Activated CD4-positive, alpha-beta T cell treated with anti-CD3 and anti-CD28 coated beads, Interleukin-2, amount 50 U/mL, for 1 hour (primary cell): ENCODE measurements around the gene ST7.
"Not testable (repeated sequence)": the region's sequence is repeated elsewhere in the genome, so short reads cannot be mapped to it uniquely, and the experiment has no call there.

Source experiments
- DNase-seq: peaks from one replicate; pipeline ENCODE4 v3.0.0-alpha.2; 2020

The ST7 gene

GRCh38 chr7:117101026-117101425, 147.7 kb downstream of the ST7 start:
- DNase-seq = no peak

DNA sequence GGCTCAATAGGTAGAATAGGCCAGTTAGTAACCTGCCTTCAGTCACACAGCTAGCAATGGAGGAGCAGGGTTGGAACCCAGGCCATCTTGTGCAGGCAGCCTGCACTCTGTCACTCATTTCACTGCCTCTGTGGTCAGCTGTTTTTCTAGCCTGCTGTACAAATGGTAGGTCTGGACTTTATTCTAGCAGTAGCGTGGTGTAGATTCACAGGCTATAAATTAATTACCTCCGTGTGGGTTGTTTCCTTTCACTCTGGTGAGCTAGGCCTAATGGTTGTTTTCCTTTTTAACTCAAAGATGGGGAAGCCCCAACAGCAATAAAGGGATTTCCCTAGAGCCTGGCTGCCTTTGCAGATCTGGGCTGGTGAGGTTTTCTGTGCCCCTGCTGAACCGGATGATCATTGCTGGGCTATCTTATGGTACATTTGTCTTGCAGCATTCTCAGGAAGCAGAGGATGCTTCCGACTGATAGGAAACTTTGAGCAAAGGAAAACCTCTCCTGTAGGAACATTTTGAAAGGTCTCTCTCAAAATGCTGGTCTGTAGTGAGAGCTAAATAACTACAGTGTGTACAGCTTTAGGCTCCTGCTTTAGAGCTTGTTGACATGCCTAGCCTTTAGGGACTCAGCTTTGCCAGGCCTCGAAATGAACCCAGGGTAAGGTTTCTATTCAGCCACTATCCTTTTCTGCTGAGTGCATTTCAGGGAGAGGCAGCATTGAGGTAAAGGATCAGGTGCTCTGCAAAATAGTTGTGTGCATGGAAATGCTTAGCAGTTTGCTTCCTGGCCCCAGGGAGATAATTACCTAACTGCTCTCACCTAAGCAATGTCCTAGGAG, 157.4 kb downstream of the ST7 start:
- DNase-seq = peak; percentile 18

DNA sequence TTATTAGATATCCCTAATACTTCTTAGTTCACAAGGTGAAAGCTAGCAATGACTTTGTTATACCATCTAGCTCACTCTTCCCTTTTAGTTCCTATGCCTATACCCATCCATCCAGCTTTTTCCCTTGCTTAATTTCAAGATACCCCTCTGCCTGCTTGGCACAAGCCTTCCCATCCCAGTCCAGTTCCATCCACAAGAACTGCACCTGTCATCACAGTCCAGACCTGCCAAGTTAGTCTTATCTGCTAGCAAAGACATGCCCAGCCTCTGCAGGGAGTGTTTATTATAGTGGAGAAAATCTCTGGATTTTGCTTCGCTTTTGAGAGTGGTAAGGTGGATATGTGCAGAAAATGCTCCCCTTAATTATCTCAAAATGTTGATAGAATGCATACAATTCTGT, 158.2 kb downstream of the ST7 start:
- DNase-seq = no peak

DNA sequence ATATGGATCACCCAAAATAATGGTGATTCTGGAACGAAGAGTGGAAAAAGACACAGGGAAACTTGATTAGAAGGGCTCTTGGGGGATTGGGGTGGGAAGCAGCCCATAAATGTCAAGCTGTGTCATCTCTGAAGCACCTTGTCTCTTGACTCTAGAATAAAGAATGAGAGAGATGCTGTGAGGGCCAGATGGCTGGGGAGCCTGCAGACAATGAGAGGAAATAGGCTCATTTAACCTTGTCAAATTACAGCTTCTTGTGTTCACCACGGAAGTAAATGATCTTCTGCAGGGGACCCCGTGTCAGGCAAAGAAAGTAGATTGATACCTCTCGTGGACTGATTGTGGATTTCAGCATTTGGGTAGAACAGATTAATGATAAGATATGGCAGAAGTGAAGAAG, 159.3 kb downstream of the ST7 start:
- DNase-seq = no peak

GRCh38 chr7:117113871-117114270, 160.6 kb downstream of the ST7 start:
- no peak for DNase-seq

DNA sequence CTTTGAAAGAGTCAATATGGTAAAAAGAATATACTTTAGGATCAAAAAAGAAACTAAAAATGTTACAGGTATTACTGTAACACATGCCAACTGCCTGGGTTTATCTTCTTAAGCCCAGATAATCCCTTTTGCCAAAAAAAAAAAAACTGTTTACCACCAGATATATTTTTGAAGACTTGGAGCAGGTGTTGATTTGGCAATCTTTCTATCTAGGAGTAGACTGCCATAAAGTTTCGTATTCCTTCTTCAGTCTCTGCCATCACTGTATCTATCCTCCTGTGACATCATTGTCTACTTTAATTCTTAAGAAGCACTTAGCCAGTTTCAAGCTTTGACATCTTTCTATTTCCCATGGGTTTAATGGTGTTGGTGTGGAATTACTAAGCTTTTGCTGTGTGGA, 161.0 kb downstream of the ST7 start:
- DNase-seq = no peak

- DNase-seq = no peak
These were observed 162.9 kb downstream of the ST7 start for GRCh38 chr7:117116211-117116610.

- DNase-seq = no peak
These were observed 163.9 kb downstream of the ST7 start for GRCh38 chr7:117117172-117117571.

DNA sequence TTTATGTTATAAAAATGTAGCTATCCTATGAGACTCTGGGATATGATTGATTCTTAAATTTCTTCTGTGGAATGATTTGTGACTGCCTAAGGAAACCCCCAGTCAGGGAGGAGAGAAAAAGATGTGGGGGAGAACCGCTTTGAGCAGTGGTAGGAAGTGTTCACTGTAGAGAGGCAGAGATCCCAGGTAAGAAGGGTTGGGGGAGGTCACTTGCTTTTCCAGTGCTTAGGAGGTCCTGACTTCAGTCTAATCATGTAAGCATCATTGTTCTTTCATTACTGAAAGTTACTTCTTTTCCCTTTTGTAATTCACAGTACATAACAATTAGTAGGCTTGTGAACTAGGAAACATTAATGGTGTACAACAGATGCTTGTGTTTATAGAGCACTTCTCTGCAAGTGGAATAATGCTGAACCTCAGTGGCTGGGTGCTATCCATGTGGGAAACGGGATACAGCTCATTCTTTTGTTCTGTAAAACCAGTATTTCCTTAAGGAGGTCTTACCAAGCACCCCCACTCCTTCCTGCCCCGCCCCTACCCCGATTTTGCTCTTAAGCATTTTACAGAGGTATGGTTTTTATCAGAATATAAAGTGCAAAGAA, 165.4 kb downstream of the ST7 start:
- DNase-seq = no peak

DNA sequence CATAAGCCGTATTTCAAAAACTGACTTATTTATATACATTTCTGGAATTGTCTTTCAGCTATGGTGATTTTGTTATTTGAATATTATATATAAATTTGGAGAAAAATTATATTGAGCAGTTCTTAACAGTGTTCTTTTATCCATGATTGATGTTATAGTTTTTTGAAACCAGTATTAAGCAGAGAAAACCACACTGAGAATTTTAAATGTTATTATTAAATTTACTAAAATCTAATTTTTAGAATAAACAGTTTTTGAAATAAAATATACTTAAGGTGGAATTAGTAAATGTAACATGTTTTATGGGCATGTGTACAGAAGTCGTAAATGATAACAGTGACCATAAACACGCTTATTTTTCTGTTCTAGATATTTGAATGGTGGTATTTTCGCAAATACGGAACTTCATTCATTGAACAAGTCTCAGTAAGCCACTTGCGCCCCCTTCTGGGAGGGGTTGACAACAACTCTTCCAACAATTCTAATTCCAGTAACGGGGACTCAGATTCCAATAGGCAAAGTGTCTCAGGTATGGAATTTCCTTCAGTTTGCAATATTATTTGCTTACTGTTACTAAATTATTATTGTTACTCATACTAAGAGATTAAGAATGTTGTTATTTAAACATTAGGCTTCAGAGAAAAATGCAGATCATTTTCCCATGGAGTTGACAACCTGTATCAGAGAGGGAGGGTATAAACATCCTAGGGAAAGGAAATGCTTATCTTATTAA, 166.1 kb downstream of the ST7 start:
- peak; percentile 79 for DNase-seq

- not testable (repeated sequence) for DNase-seq
These were observed 167.0 kb downstream of the ST7 start for GRCh38 chr7:117120321-117120720.

- not testable (repeated sequence) for DNase-seq
These were observed 168.7 kb downstream of the ST7 start for GRCh38 chr7:117122036-117122435.

- DNase-seq = no peak
These were observed 169.2 kb downstream of the ST7 start for GRCh38 chr7:117122536-117122935.

GRCh38 chr7:117123311-117123926, 170.1 kb downstream of the ST7 start:
- no peak for DNase-seq

- DNase-seq = peak; percentile 26
These were observed 171.4 kb downstream of the ST7 start for GRCh38 chr7:117124591-117125220.

DNA sequence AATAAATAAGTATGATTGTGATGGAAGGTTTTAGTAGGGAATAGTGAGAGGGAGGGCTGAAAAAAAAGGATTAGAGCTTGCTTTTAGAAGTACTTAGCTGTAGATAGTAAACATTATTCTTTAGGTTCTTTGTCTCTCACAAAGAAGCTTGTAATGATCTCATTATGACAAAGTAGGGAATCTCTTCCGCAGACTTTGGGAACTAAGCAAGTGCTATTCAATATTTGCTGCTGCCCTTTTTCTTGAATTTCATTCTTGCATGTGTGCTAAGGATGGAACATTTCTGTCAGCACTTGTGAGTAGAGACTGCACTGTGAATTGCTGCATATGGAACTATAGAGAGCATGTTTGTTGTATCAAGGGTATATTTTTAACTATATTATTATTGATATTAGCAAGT, 173.4 kb downstream of the ST7 start:
- DNase-seq = no peak

DNA sequence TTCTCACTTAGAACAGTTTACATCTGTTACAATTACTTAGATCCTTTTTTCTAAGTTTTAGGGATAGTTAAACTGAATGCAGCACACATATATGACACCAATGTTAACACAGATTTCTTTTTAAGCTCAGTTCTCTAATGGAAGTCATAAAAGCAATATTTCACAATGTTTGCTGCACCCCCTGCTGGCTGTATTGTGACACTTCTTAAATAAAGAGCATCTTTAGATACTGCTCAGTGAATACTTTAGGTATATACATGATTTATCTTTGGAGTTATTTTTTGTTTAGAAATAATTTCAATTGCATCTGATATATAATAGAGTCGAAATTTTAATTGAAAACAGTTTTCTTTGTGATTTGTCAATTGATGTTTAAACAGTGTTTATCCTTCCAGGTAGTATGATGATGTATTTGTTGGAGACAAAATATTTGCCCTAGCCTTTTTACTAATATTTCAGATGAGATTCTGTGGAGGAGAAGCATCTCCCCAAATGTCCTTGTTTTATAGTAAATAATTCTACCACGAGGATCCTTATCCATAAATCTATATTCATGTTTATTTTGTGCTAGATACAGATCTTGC, 174.4 kb downstream of the ST7 start:
- peak; percentile 45 for DNase-seq

- DNase-seq = no peak
These were observed 176.2 kb downstream of the ST7 start for GRCh38 chr7:117129521-117129955.

- DNase-seq = no peak
These were observed 177.0 kb downstream of the ST7 start for GRCh38 chr7:117130262-117130661.

GRCh38 chr7:117132321-117133120, 179.2 kb downstream of the ST7 start:
- DNase-seq = no peak

DNA sequence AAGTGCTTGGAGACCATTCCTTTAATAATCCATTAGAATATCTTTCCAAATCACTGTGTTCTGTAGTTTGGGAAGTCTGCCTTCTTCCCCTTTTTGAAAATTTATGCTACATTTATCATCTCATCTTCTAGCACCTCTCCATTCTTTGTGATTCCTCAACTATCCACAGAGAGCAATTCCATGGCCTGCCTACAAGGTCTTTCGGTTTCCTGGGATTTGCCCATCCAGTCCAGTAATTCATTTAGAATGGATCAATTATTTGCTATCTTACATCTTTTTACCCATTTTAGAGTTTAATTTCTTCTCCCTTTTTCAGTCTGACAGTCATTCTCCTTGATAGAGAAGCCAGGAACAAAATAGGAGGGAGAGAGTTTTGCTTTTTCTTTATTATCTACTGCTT, 179.8 kb downstream of the ST7 start:
- DNase-seq = no peak

DNA sequence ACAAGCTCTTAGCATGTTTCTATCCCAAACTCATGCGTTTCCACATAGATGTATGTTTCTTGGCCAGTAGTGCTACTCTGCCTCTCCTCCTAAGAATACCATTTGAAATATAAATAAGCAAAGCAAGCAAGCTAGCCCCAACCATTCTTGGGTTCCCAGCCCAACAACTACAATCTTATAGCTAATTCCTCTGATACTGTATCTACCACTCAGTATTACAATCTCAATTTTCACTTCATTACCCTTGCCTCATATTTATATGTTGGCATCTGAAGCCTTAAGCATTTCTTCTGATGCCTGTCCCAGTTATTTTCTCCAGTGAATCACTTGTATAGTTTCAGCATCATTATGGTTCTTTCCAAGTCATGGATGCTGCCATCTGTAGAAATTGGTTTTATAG, 181.1 kb downstream of the ST7 start:
- no peak for DNase-seq
